IPS DF 19.7 (cell line): ENCODE data around the gene ZNF609.

ENCODE experiments used
- DNase-seq: peaks from one replicate; pipeline ENCODE4 v3.0.0-alpha.2; 2013; ENCODE audit warnings: low read depth, low spot score

ZNF609 gene

DNA sequence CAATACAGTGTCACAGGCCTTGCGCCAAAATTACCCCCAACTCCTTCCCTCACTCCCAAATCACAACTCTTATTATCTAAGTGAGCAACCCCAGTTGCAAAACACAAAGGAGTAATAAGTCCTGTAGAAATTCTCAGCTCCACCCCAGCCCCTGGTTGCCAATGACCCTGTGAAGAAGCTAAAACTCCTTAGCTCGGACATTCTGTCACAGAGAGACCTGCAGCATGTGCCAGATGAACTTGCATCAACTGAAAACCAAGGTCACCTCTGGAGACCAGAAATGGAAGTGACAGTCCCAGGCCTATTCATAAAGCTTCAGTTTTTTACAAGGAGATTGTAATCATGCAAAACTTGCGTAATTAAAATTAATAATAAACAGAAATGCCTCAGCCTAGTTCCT lies 259.8 kb downstream of the ZNF609 start:
- no peak for DNase-seq

DNA sequence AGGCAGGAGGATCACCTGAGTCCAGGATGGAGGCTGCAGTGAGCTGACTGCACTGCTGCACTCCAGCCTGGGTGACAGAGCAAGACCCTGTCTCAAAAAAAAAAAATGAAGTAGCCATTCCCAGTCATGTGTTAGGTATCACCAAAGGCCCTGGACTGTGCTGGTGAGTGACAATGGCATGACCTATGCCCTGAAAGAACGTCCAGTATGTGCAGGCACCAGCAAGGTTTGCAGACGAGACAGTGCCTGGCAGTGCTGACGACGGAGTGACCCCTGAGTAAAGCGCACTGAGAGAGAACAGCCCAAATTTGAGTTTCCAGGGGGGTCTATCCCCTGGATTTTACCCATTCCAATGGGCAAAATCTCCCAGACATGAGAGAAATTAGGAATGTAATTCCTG lies 269.8 kb downstream of the ZNF609 start:
- no peak for DNase-seq

DNA sequence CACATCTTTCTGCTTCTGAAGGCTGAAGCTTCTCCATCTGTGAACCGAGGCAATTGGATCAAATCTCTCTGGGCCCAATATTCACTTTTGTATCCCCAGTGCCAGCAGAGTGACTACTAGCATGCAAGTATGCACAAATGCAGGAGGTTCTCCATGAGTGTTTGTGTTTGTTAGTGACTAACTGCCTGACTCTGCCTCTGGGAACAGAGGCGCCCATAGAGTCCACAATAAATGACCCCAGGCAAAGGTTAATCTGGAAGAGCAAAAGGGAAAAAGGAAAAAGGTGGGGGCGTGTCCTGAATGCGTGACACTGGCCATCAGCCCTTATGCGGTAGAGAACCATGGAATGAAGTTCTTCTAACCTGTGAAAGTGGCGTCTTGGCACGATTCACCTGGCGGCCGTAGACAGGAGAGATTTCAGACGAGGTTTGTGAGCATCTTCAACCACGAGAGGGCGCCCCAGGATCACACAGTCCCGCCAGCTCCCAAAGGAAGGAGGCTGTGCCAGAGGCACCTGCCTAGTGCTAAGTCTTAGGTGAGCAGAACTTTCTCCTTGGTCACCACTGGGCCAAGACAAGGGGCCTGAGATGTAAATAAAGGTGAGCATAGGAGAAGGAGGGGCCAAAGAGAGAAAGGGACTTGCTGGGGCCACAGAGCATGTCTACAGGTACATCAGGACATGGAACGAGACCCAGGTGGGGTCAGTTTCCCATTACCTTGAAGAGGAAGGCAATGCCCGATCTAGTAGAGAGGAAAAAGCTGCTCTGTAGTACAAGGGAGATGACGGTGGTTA lies 270.8 kb downstream of the ZNF609 start:
- DNase-seq: peak; percentile 67

DNA sequence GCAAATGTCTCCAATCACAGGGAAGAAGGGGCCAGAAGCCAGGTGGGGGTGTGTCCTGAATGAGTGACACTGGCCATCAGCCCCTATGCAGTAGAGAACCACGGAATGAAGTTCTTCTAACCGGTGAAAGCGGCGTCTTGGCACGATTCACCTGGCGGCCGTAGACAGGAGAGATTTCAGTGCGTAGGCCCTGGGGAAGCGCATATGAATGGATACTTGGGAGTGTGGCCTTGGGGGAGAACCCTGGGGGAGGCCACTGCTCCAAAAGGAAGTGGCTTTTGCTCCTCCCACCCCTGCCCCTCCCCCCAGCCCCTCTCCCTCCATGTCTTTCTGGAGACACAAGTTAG lies 271.4 kb downstream of the ZNF609 start:
- peak; percentile 23 for DNase-seq

DNA sequence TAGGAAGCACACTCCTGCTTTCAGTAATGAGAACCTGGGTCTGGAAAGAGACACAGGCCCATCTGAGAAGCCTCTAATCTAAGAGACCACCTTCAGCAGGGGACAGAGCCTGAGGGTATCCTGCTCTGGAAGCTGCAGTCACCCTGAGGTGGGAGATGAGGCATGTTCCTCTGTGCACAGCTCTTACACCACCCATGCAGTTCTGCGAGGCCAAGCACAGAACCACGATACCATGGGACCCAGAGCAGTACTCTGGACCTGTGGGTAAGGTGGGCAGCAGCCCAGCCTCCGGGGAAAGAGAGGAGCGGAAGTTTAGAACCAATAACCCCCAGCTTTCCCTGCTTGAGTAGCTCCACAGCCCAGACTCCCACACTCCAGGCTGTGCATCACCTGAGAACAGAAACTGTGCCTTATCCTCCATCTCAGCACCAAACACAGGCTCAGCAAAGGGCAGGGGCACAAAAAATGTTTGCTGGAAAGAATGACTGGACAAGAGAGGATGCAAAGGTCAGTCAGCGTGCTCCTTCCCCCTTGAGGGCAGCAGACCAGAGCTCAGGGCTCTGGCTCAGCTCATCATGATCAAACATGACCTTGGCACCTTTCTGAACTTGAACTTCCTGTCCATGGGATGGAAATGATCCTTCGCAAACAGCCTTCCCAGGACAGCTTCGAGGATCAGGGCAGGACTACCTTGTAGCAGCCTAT lies 271.9 kb downstream of the ZNF609 start:
- no peak for DNase-seq
